PFSK-1 (cell line): Measurements from ENCODE around the gene EPSTI1.

ENCODE experiments used
- FOXP2 ChIP-seq: optimal IDR thresholded peaks from 2 replicates; pipeline ENCODE3; 2011; ENCODE audit warnings: borderline replicate concordance, control low read depth, inconsistent platforms; ENCODE audit not compliant: insufficient read depth; ENCODE audit errors: extremely low read length, extremely low read depth
- POLR2AphosphoS5 ChIP-seq: IDR thresholded peaks from 2 replicates; pipeline ENCODE4 v1.6.1; 2012; ENCODE audit warnings: low read depth, mild to moderate bottlenecking, control low read depth, low read length, moderate library complexity
- SIN3A ChIP-seq: IDR thresholded peaks from 2 replicates; pipeline ENCODE4 v1.6.1; 2012; ENCODE audit warnings: mild to moderate bottlenecking, low read length, moderate library complexity, borderline replicate concordance; ENCODE audit not compliant: insufficient read depth
- TAF1 ChIP-seq: IDR thresholded peaks from 2 replicates; pipeline ENCODE4 v1.6.1; 2012; ENCODE audit warnings: low read length, control low read depth, borderline replicate concordance; ENCODE audit not compliant: insufficient read depth
- TF ChIP-seq, protein P1 (sequence below), 2 experiments: IDR thresholded peaks; 2 replicates each; pipeline versions ENCODE4 v1.6.1 to v1.8.0; 2011 to 2012; ENCODE audit warnings: low read depth in 2 of 2, low read length in 2 of 2, control low read depth in 1 of 2, inconsistent platforms in 1 of 2, mild to moderate bottlenecking in 1 of 2, moderate library complexity in 1 of 2; ENCODE audit not compliant: insufficient read depth in 1 of 2

EPSTI1 gene

GRCh38 chr13:42892760-42893159 lies 99.3 kb downstream of the EPSTI1 start:
- TF ChIP-seq FOXP2, result no peak
- TF ChIP-seq, protein P1, sequence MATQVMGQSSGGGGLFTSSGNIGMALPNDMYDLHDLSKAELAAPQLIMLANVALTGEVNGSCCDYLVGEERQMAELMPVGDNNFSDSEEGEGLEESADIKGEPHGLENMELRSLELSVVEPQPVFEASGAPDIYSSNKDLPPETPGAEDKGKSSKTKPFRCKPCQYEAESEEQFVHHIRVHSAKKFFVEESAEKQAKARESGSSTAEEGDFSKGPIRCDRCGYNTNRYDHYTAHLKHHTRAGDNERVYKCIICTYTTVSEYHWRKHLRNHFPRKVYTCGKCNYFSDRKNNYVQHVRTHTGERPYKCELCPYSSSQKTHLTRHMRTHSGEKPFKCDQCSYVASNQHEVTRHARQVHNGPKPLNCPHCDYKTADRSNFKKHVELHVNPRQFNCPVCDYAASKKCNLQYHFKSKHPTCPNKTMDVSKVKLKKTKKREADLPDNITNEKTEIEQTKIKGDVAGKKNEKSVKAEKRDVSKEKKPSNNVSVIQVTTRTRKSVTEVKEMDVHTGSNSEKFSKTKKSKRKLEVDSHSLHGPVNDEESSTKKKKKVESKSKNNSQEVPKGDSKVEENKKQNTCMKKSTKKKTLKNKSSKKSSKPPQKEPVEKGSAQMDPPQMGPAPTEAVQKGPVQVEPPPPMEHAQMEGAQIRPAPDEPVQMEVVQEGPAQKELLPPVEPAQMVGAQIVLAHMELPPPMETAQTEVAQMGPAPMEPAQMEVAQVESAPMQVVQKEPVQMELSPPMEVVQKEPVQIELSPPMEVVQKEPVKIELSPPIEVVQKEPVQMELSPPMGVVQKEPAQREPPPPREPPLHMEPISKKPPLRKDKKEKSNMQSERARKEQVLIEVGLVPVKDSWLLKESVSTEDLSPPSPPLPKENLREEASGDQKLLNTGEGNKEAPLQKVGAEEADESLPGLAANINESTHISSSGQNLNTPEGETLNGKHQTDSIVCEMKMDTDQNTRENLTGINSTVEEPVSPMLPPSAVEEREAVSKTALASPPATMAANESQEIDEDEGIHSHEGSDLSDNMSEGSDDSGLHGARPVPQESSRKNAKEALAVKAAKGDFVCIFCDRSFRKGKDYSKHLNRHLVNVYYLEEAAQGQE (IDR thresholded peaks at IDR 0.05; ENCODE audit: insufficient read depth in 1 of 2, low read depth in 2 of 2, low read length in 2 of 2), result no peak
- TF ChIP-seq POLR2AphosphoS5, result no peak
- no peak for TF ChIP-seq SIN3A
- TF ChIP-seq TAF1, result no peak

DNA sequence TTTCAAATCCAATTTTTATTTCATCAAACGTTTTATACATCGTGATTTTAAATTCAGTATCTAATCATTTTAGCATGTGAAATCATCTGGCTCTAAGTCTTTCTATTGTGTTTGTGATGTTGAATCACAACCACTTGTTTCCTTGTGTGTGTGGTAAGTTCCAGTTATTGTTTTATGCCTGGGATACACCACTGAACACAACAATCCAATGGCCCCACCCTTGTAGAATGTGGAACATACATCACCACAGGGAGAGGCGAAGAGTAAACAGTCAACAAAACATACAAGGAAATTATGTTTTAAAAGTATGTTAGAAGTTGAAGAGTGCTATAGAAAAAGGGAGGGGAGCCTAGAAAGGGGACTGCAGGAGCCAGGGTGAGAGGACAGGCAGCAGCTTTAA lies 100.5 kb downstream of the EPSTI1 start:
- TF ChIP-seq SIN3A (no peak), TAF1 (no peak), POLR2AphosphoS5 (no peak), FOXP2 (no peak)
- TF ChIP-seq, protein P1 (IDR thresholded peaks at IDR 0.05; ENCODE audit: insufficient read depth in 1 of 2, low read depth in 2 of 2, low read length in 2 of 2), result no peak

DNA sequence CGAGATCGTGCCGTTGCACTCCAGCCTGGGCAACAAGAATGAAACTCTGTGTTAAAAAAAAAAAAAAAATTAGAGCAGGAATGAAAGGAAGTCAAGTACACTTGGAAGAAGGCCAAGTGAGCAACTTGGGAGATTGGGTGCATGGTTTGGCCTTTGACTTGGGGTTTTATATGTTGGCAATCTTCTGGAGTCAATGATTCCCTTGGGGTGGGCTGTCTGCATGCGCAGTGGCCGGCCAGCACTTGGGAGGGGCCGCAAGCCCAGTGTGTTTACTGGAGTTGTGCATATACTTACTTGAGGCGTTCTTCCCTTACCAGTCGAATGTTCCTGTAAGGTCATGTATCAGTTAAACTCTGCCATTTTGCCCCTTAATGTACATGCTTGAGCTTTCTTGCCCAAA lies 106.7 kb downstream of the EPSTI1 start:
- TF ChIP-seq, protein P1 (IDR thresholded peaks at IDR 0.05; ENCODE audit: insufficient read depth in 1 of 2, low read depth in 2 of 2, low read length in 2 of 2), result no peak
- TF ChIP-seq SIN3A (no peak), POLR2AphosphoS5 (no peak)

DNA sequence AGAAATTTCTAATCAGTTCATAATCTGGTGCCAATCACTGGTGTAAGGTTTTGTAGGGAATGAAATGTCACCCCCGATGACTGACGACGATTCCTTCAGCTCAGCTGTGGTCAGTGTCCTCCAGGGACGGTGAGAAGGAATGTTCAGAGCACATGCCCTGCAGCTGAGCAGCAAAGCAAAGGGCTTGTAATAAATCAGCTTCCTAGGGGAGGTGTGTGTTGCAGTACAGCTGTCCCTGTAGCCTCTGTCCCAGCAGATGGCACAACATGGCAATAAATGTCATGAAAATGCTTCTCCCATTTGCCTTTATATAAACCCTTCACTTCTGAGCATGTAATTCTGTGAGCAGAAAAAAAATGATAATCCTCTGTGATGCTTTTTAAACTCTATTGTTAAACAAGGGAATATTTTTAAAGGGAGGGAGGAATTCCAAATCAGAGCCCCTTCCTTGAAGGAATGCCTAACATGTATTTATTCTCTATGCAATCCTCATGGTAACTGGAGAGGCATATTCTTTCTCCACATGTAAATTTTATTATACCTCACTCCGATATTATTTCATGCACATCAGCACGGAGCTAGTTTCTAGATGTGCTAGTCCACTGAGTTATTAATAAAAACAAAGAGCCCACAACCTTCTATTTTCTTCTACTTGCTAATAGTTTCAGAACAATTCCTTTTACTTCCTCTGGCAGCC lies 108.1 kb downstream of the EPSTI1 start:
- no peak for TF ChIP-seq TAF1
- no peak for TF ChIP-seq SIN3A
- TF ChIP-seq FOXP2, result no peak
- no peak for TF ChIP-seq POLR2AphosphoS5
- TF ChIP-seq, protein P1 (IDR thresholded peaks at IDR 0.05; ENCODE audit: insufficient read depth in 1 of 2, low read depth in 2 of 2, low read length in 2 of 2), result no peak

- no peak for TF ChIP-seq POLR2AphosphoS5
- TF ChIP-seq FOXP2, result no peak
- no peak for TF ChIP-seq TAF1
- TF ChIP-seq SIN3A, result no peak
- TF ChIP-seq, protein P1 (IDR thresholded peaks at IDR 0.05; ENCODE audit: insufficient read depth in 1 of 2, low read depth in 2 of 2, low read length in 2 of 2), result no peak
These were observed 108.9 kb downstream of the EPSTI1 start for GRCh38 chr13:42883142-42883541.
